ENCODE measurements around the gene SNX25.

SNX25 gene

GRCh38 chr4:185384061-185384460 lies 174.7 kb downstream of the SNX25 start:
- no peak for DNase-seq

DNA sequence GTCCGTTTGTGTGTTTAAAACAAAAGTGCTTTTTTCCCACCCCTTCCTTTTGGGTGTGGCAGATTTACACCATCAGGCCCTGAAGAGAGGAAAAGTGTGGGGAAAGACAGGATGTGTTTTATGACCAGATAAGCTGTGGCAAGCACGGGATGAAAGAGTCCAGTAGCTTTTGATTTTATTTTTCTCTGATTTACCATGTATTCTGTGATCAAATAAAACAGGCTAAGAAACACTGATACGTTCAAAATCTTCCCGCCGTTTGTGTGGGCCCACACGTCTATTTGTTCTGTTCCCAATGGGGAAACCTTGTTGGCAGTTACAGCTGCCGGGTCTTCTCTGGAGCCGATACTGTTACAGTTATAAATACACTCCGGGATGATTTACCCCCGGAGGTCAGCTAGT lies 175.5 kb downstream of the SNX25 start:
- DNase-seq = no peak

DNA sequence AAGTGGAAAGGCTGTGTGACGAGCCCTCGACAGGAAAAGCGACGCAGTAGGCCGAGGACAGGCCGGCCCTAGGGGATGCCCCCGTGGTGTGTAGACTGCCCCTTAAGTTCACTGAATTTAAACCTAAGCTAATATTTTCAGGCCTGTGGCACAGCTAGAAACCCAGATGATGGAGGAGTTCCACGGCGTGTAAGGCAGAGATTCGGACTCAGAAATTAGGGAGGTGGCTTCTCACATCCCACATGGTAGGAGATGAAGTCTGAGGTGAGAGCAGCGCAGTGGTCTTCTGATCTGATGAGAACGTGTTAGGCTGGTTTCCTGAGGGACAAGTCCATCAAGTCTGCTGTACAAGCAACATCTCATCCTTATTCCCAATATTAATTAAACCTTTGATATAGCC lies 178.6 kb downstream of the SNX25 start:
- no peak for DNase-seq

DNA sequence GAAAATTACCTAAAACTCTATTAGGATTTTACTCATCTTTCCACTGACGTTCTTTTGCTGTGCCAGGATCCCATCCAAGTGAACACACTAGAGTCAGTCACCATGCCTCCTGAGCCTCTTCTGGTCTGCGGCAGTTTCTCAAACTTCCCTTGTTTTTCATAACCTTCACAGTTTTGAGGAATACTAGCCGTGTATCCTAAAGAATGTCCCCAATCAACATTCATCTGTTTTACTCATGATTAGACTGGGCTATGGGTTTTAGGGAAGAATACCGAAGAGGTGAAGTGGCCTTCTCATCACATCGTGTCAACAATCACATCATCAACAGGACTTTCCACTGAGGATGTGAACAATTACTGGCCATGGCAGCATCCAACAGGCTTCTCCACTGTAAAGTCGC lies 181.5 kb downstream of the SNX25 start:
- no peak for DNase-seq

- no peak for DNase-seq
These were observed 182.8 kb downstream of the SNX25 start for GRCh38 chr4:185392156-185392555.

- DNase-seq = no peak
These were observed 185.3 kb downstream of the SNX25 start for GRCh38 chr4:185394568-185395237.

- no peak for DNase-seq
These were observed 186.0 kb downstream of the SNX25 start, which contains the start of gene LRP2BP for GRCh38 chr4:185395238-185395955. TSS of gene LRP2BP (minus strand) at chr4:185395924. CDS start at chr4:185378186, 17,738 bp downstream.

DNA sequence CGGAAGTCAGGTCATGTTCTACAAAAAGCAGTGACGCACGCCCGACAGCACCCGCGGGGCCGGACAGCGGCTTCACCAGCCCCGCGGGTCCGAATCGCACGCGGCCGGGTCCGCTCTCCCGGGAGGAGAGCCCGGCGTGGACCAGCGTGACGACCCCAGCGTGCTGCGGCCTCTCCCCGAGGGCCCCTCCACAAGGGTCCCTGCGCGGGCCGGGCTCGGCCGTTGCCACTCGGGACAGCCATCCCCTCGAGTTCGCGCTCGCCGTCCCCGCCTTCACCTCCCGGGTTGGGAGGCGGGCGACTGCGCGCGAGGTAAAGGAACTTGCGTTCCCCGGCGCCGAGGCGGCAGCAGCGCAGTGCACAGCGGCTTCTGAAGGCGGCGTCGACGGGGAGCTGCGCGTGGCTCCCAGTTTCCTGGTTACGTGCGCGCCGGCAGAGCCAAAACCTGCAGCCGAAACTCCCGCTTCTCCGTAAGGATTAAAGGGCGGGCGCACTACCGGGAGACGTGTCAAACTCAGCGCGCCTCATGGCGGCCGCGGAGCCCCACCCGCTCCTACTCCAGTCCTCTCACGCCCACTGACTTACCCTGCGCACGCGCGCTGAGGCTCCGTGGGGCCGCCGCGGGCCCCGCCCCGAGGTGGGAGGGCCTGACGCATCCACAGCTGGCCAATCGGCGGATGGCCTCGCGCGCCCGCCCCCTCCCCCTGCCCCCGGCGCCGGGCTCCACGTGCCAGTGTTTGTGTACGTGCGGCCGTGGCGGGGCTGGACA lies 186.7 kb downstream of the SNX25 start:
- DNase-seq = peak; percentile 93

DNA sequence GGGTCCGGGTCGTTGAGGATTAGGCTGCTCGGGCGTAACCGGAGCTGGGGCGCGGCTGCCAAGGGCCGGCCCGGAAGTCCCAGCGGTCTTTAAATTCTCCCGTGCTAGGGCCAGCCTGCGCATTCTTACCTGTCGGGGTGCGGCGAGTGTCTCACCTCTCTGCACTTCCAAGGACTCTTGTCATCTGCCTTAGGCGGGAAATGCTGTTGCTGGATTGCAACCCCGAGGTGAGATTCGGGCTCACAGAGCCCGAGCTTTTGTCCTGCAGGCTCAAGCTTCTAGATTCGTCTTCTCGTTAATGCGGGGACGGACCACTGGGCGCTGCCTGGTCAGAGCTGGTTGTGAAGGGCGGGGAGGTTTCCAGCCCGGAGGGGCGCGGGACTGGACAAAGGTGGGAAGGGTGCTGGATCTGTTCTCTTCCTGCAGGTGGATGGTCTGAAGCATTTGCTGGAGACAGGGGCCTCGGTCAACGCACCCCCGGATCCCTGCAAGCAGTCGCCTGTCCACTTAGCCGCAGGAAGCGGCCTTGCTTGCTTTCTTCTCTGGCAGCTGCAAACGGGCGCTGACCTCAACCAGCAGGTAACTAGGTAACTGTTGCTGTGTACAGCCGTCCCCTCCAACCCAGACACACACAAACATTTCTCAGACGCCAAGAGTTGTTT lies 187.5 kb downstream of the SNX25 start, which contains the start of gene ANKRD37:
Gene ANKRD37, plus strand, starts transcription at position 118 of the 662 bp plus-strand sequence. Its CDS starts 83 bp downstream, at position 201.
- DNase-seq = peak; percentile 78

DNA sequence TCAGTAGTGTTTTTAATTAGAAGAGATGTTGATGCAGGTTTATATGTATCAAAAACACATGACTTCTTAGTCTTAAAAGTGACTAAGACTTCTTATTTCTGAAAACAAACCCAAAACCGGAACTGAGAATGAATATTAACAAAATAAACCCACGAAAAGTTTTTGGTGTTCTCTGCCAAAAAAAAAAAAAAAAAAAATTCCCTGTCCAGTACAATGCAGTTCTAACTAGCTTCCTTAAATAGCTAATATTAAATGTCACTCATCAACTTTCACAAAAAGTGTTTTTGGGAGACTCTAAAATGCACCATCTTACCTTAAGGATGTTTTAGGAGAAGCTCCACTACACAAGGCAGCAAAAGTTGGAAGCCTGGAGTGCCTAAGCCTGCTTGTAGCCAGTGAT lies 189.2 kb downstream of the SNX25 start:
- no peak for DNase-seq

- no peak for DNase-seq
These were observed 190.1 kb downstream of the SNX25 start for GRCh38 chr4:185399466-185399865.

- DNase-seq = no peak
These were observed 194.6 kb downstream of the SNX25 start for GRCh38 chr4:185404031-185404430.

GRCh38 chr4:185405296-185405999 lies 196.1 kb downstream of the SNX25 start:
- no peak for DNase-seq

GRCh38 chr4:185408432-185408831 lies 199.0 kb downstream of the SNX25 start:
- no peak for DNase-seq

DNA sequence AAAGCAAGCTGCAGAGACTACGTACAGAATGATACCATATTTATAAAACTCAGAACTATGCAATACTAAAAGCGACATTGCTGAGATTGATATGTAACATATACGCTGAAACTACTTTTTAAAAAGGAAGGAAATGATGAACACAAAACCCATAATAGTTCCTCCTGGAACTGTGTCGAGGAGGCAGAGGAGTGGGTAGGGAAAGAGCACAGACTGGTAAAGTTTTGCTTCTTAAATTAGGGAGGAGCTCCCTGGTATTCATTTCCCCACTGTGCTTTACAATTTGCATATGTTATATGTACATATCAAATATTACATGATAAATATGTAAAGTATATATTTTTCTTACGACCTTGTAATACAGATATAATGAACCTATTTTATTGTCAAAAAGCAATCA lies 202.5 kb downstream of the SNX25 start:
- DNase-seq = no peak

GRCh38 chr4:185412412-185412811 lies 203.0 kb downstream of the SNX25 start:
- DNase-seq = no peak

Data from NCI-H146 (cell line).